HepG2 (cell line): ENCODE data around the gene EIF4E. TPM values are rescaled to one million over a fixed set of nuclear protein-coding genes. Genes with fewer than 3 reads are reported as not detected.
A peak's percentile ranks its signal among the peaks of the same experiment; 100 is the strongest.

Experiments used
- AGO1 ChIP-seq: fragments of 200-400 bp; formaldehyde crosslinking; IDR thresholded peaks from 2 replicates; pipeline ENCODE4 v1.6.1; 2017; ENCODE audit warnings: mild to moderate bottlenecking, low read depth, low read length, moderate library complexity; ENCODE audit not compliant: poor library complexity, severe bottlenecking
- ATAD3A ChIP-seq: sonication (generic); formaldehyde crosslinking; IDR thresholded peaks from 2 replicates; pipeline ENCODE4 v1.4.0; 2020; ENCODE audit warnings: missing genetic modification reagents
- CREB3 ChIP-seq: sonication (generic); formaldehyde crosslinking; IDR thresholded peaks from 2 replicates; pipeline ENCODE4 v1.5.0; 2020; ENCODE audit warnings: missing genetic modification reagents
- CSRNP2 ChIP-seq: sonication (generic); formaldehyde crosslinking; conservative IDR thresholded peaks from 2 replicates; pipeline ENCODE4 v1.8.0; 2022; ENCODE audit warnings: low read depth, missing genetic modification reagents
- DNMT1 ChIP-seq: sonication (generic); formaldehyde crosslinking; IDR thresholded peaks from 2 replicates; pipeline ENCODE4 v1.5.1; 2020; ENCODE audit warnings: mild to moderate bottlenecking, missing genetic modification reagents
- ELF4 ChIP-seq: sonication (generic); formaldehyde crosslinking; IDR thresholded peaks from 2 replicates; pipeline ENCODE4 v1.5.0; 2020; ENCODE audit warnings: missing genetic modification reagents, mild to moderate bottlenecking, moderate library complexity, borderline replicate concordance
- HOXD1 ChIP-seq: sonication (generic); formaldehyde crosslinking; IDR thresholded peaks from 2 replicates; pipeline ENCODE4 v1.5.0; 2020; ENCODE audit warnings: missing genetic modification reagents
- IRF1 ChIP-seq: sonication (generic); formaldehyde crosslinking; IDR thresholded peaks from 2 replicates; pipeline ENCODE4 v1.4.0; 2020; ENCODE audit warnings: low read depth, mild to moderate bottlenecking, missing genetic modification reagents
- IRF2 ChIP-seq: IDR thresholded peaks from 2 replicates; pipeline ENCODE4 v1.6.1; 2018; ENCODE audit warnings: missing genetic modification reagents, missing compliant biosample characterization
- MAF1 ChIP-seq: sonication (generic); formaldehyde crosslinking; IDR thresholded peaks from 2 replicates; pipeline ENCODE4 v1.5.0; 2020; ENCODE audit warnings: missing genetic modification reagents, borderline replicate concordance
- MED1 ChIP-seq: sonication (generic); formaldehyde crosslinking; IDR thresholded peaks from 2 replicates; pipeline ENCODE4 v1.4.0; 2020; ENCODE audit warnings: missing genetic modification reagents
- SKI ChIP-seq: fragments of 450-650 bp; IDR thresholded peaks from one replicate; pipeline ENCODE4 v1.6.1; 2018; ENCODE audit warnings: mild to moderate bottlenecking; ENCODE audit not compliant: partially characterized antibody
- SMAD9 ChIP-seq: sonication (generic); formaldehyde crosslinking; IDR thresholded peaks from 2 replicates; pipeline ENCODE4 v1.5.1; 2020; ENCODE audit warnings: mild to moderate bottlenecking, missing genetic modification reagents
- SPEN ChIP-seq: sonication (generic); formaldehyde crosslinking; IDR thresholded peaks from 2 replicates; pipeline ENCODE4 v1.5.1; 2020; ENCODE audit warnings: low read depth, mild to moderate bottlenecking, missing genetic modification reagents
- STAG1 ChIP-seq: sonication (generic); formaldehyde crosslinking; IDR thresholded peaks from 2 replicates; pipeline ENCODE4 v1.4.0; 2020; ENCODE audit warnings: missing genetic modification reagents
- TFDP2 ChIP-seq: sonication (generic); formaldehyde crosslinking; IDR thresholded peaks from 2 replicates; pipeline ENCODE4 v1.4.0; 2020; ENCODE audit warnings: missing genetic modification reagents
- THAP11 ChIP-seq: IDR thresholded peaks from 2 replicates; pipeline ENCODE4 v1.6.1; 2016; ENCODE audit warnings: missing biosample characterization, missing genetic modification reagents
- XRCC5 ChIP-seq: fragments of 200-400 bp; formaldehyde crosslinking; optimal IDR thresholded peaks from 2 replicates; pipeline ENCODE3; 2017; ENCODE audit warnings: mild to moderate bottlenecking, low read length
- ZFP36L1 ChIP-seq: sonication (generic); formaldehyde crosslinking; IDR thresholded peaks from 2 replicates; pipeline ENCODE4 v1.8.0; 2022; ENCODE audit warnings: mild to moderate bottlenecking, missing genetic modification reagents, moderate library complexity
- ZNF124 ChIP-seq: sonication (generic); formaldehyde crosslinking; IDR thresholded peaks from 2 replicates; pipeline ENCODE4 v1.4.0; 2020; ENCODE audit warnings: missing genetic modification reagents
- ZNF230 ChIP-seq: sonication (generic); formaldehyde crosslinking; IDR thresholded peaks from 2 replicates; pipeline ENCODE4 v1.4.0; 2020; ENCODE audit warnings: mild to moderate bottlenecking, missing genetic modification reagents
- ZNF282 ChIP-seq: fragments of 450-650 bp; IDR thresholded peaks from 2 replicates; pipeline ENCODE4 v1.6.1; 2018; ENCODE audit not compliant: partially characterized antibody
- ZNF33B ChIP-seq: sonication (generic); formaldehyde crosslinking; IDR thresholded peaks from 2 replicates; pipeline ENCODE4 v1.5.1; 2020; ENCODE audit warnings: mild to moderate bottlenecking, missing genetic modification reagents
- ZNF672 ChIP-seq: sonication (generic); formaldehyde crosslinking; IDR thresholded peaks from 2 replicates; pipeline ENCODE4 v1.8.1; 2022; ENCODE audit warnings: missing genetic modification reagents
- ZNF724P ChIP-seq: sonication (generic); formaldehyde crosslinking; IDR thresholded peaks from 2 replicates; pipeline ENCODE4 v1.8.0; 2022; ENCODE audit warnings: missing genetic modification reagents, borderline replicate concordance
- ZNF737 ChIP-seq: sonication (generic); formaldehyde crosslinking; IDR thresholded peaks from 2 replicates; pipeline ENCODE4 v1.5.0; 2020; ENCODE audit warnings: missing genetic modification reagents, mild to moderate bottlenecking, borderline replicate concordance
- ZNF747 ChIP-seq: sonication (generic); formaldehyde crosslinking; IDR thresholded peaks from 2 replicates; pipeline ENCODE4 v1.8.1; 2023; ENCODE audit warnings: missing genetic modification reagents, mild to moderate bottlenecking, borderline replicate concordance
- polyA plus RNA-seq, 8 experiments: library from polyadenylated mRNA; depleted of rRNA in 3 of 8; stranded (reverse) in 7 of 8; unstranded in 1 of 8; fragments of >200 nt; fragmentation: Illumina TruSeq in 4 of 8; extraction: Trizol in 4 of 8; gene quantifications; 2 replicates each; pipeline versions ENCODE4 v1.2.1 to v1.2.3, GENCODE V29; 2011 to 2016; ENCODE audit warnings: low read depth in 4 of 8, missing spikeins in 1 of 8, mixed read lengths in 1 of 8; ENCODE audit not compliant: insufficient read depth in 1 of 8
- total RNA-seq, 5 experiments: library from RNA; depleted of rRNA; stranded (reverse); fragments of >200 nt; fragmentation: Illumina TruSeq; extraction: Trizol; gene quantifications; 2 replicates each; pipeline ENCODE4 v1.2.3, GENCODE V29; 2016; ENCODE audit warnings: low read depth in 1 of 5

EIF4E gene
- total and polyA plus RNA-seq, 2 of the 13 experiments (the other 11 are each of a cell fraction or from before 2014, with no cell fraction given) = 50.8 to 194 TPM

GRCh38 chr4:98929341-98930267 is 671 bp upstream of the EIF4E start (continued):
- no peak for TF ChIP-seq SKI
- peak; percentile 10 for TF ChIP-seq XRCC5
- TF ChIP-seq MED1 (CRISPR knock-in tag) = 0 out of 2 replicates have a peak, but pooled peaks have one; percentile 7
- TF ChIP-seq ELF4 (CRISPR knock-in tag) = peak; percentile 56; the same call in 1 of the 2 replicates
- no peak for TF ChIP-seq ZNF282
- no peak for TF ChIP-seq ZNF230
- TF ChIP-seq ATAD3A = no peak
- peak; percentile 77 for TF ChIP-seq THAP11 (CRISPR knock-in tag)
- TF ChIP-seq STAG1 (CRISPR knock-in tag) = no peak
- TF ChIP-seq HOXD1 = no peak
- no peak for TF ChIP-seq MAF1 (CRISPR knock-in tag)
- TF ChIP-seq SMAD9 = no peak
- no peak for TF ChIP-seq IRF1 (CRISPR knock-in tag)
- TF ChIP-seq IRF2 = 0 out of 2 replicates have a peak, but pooled peaks have one; percentile 4
- no peak for TF ChIP-seq CSRNP2 (CRISPR knock-in tag)
- TF ChIP-seq ZFP36L1 (CRISPR knock-in tag) = no peak
- TF ChIP-seq ZNF124 (CRISPR knock-in tag) = 0 out of 2 replicates have a peak, but pooled peaks have one; percentile 32
- TF ChIP-seq DNMT1 (CRISPR knock-in tag) = no peak
- TF ChIP-seq ZNF724P (CRISPR knock-in tag) = no peak
- TF ChIP-seq TFDP2 (CRISPR knock-in tag) = peak; percentile 57; the same call in 1 of the 2 replicates
- TF ChIP-seq CREB3 (CRISPR knock-in tag) = no peak
- no peak for TF ChIP-seq ZNF737
- no peak for TF ChIP-seq ZNF672 (CRISPR knock-in tag)
- no peak for TF ChIP-seq AGO1
- TF ChIP-seq ZNF747 (CRISPR knock-in tag) = peak; percentile 15; the same call in 1 of the 2 replicates
- no peak for TF ChIP-seq ZNF33B (CRISPR knock-in tag)
- TF ChIP-seq SPEN (CRISPR knock-in tag) = 0 out of 2 replicates have a peak, but pooled peaks have one; percentile 1
